ENCODE data around the gene CDH3.

Gene CDH3

DNA sequence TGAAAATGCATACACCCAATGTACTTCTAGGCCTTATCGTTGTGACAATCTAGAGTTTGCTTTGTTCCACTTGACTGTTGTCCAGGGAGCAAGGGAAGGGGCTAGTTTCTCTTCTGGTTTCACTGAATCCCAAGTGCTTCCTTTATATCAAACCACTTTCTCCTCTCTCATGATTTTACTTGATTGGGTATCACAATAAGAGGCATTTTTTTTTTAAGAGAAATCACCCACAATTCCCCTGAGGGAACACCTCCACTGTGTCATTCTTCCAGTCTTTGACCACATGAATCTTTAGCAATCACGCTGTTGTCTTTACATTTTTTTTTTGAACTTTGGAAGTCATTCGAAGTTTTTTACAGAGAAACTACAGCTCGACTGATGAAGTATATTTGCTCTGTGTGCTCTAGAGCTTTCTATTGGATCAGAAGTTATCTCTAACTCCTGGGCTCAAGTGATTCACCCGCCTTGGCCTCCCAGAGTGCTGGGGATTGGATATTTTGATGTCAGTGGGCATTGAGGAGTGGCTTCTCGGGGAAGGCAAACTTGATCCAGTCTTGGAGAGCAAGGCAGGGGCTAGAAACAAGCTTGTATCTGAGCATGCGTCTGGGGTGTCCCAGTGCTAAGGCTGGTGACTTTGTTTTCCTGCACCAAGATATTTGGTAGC is 95.0 kb downstream of the CDH3 start:
- DNase-seq, result no peak

DNA sequence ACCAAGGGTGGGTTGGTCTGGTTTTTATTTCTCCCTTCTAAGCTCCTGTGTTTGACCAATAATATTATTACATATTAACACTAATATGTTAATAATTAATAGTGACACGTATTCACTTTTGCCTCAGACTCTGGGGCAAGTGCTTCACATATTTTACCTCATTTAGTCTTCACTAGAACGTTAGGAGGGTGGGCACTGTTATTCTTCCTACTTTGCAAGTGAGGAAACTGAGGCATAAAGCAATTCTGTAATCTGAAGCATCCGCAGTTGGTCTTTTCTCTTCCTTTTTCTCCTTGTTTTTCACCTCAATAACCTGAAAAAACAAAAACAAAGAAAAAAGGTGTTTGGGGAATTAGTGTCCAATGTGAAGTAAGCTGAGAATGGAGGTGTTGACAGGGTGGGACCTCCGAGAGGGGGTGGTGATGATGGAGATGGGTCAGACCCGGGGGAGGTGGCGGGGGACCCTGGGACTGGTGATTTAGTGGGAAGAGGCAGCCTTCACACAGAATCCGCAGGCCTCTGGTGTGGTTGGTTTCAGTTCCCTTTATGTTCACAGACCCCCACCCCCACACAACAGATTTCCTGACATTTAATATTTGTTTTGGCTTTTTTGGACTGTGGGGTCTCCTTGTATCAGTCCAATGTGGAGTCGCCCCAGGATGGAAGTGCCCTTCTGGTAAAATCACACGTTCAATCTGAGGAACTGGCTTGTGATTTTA is 95.7 kb downstream of the CDH3 start:
- DNase-seq, result no peak

DNA sequence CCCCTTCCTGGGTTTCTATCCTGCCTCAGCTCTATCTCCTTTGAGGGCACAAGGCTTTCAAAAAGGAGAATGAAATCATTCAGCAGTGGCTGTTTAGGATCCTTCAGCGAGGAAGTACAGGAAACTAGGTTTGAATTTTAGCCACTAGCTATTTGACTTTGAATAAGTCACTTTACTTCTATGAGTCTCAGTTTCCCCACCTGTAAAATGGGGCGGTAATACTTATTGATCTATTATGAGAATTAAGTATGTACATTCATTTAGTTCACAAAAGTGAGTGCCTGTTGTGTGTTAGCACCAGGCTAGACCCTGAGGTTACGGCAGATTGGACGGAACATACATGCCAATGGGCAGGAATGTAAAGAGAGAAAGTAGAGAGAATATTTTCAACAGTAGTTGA is 98.6 kb downstream of the CDH3 start:
- DNase-seq, result no peak

DNA sequence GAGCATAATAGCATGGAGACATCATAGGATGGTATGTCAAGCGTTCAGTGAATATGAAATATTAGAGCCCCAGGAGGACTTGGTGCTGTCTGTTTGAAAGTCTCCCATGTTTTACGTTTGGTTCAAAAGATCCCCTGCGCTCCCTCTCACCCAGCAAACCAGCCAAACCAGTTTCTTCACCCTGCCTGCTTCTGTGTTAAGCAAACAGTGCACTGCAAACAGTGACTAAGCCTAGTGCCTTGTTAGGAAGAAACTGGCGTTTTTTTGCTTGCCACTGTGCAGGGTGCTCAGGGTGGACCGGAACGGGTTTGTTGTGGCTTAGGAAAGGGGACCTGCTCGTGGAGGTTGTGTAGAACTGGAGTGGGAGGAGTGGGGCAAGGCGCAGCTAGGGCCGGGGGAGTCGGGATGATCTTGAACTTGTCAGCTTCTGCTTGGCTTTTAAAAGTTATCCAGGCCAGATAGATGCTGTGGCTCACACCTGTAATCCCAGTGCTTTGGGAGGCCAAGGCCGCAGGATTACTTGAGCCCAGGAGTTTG is 99.7 kb downstream of the CDH3 start:
- DNase-seq, result no peak

DNA sequence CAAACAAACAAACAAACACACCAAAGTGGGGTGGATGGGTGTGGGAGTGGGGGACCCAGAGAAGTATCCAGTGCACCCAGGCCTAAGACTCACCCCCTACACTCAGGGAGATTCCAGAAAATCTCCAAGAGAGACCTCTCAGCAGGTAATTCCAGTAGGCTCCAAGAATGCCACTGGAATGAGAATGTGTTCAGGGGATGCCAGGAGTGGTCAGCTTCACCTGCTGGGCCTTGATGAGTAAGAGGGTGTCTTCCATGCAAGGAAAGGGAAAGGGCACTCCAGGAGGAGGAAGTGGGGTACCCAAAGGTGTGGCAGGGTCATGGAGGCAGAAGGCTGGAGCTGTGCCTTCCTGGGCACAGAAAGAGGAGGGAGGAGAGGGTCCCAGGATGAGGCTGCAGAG is 101.8 kb downstream of the CDH3 start:
- DNase-seq, result no peak

DNA sequence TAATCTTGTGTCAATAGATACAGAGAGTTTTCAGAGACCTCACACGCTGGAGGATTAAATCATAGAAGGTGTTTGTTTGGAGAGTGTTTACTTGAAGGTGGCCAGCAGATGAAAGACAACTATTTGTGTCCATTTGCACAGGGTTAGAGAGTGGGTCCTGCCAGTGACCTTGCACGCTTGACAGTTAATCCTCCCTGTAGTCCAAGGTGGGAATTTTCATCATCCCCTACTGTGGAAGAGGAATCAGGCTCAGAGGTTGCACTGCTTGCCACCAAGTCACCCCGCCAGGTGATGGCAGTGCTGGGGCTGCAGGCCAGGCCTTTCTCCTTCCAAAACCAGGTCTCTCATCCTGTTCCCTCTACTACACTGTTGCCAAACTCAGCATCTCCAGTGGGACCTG is 104.3 kb downstream of the CDH3 start:
- no peak for DNase-seq

Data from fibroblast of skin of scalp (primary cell).